DMS114 treated with DMSO at 0.1 percent for 48 hours (cell line): ENCODE measurements around the gene DDX5.
"Not testable (repeated sequence)": the region's sequence is repeated elsewhere in the genome, so short reads cannot be mapped to it uniquely, and the experiment has no call there.

Experiments
- DNase-seq: peaks from one replicate; lab custom pipeline; 2025; ENCODE audit not compliant: unreplicated experiment; lab: John Stamatoyannopoulos, UW

The DDX5 gene

GRCh38 chr17:64494121-64494520, 12.0 kb downstream of the DDX5 start:
- DNase-seq, result no peak

- no peak for DNase-seq
Measured at GRCh38 chr17:64492481-64493109, 13.5 kb downstream of the DDX5 start.

GRCh38 chr17:64491994-64492393, 14.1 kb downstream of the DDX5 start:
- no peak for DNase-seq

GRCh38 chr17:64491034-64491860, 14.8 kb downstream of the DDX5 start:
- no peak for DNase-seq

- DNase-seq, result no peak
Measured at GRCh38 chr17:64488301-64488700, 17.8 kb downstream of the DDX5 start.

GRCh38 chr17:64484380-64484779, 21.7 kb downstream of the DDX5 start:
- no peak for DNase-seq

- no peak for DNase-seq
Measured at GRCh38 chr17:64480951-64481350, 25.1 kb downstream of the DDX5 start.

GRCh38 chr17:64477849-64478248, 28.2 kb downstream of the DDX5 start:
- DNase-seq, result no peak

- DNase-seq, result no peak
Measured at GRCh38 chr17:64472564-64472963, 33.5 kb downstream of the DDX5 start.

GRCh38 chr17:64471440-64471839, 34.6 kb downstream of the DDX5 start:
- no peak for DNase-seq

GRCh38 chr17:64470625-64471024, 35.5 kb downstream of the DDX5 start:
- no peak for DNase-seq

GRCh38 chr17:64466834-64467233, 39.3 kb downstream of the DDX5 start:
- not testable (repeated sequence) for DNase-seq

- DNase-seq, result no peak
Measured at GRCh38 chr17:64466019-64466735, 39.9 kb downstream of the DDX5 start.

GRCh38 chr17:64461788-64462187, 44.3 kb downstream of the DDX5 start:
- no peak for DNase-seq

- DNase-seq, result no peak
Measured at GRCh38 chr17:64460955-64461354, 45.1 kb downstream of the DDX5 start.

- not testable (repeated sequence) for DNase-seq
Measured at GRCh38 chr17:64459818-64460217, 46.3 kb downstream of the DDX5 start.

- no peak for DNase-seq
Measured at GRCh38 chr17:64459284-64459747, 46.8 kb downstream of the DDX5 start.

- DNase-seq, result no peak
Measured at GRCh38 chr17:64458756-64459155, 47.3 kb downstream of the DDX5 start.

- no peak for DNase-seq
Measured at GRCh38 chr17:64457156-64457555, 48.9 kb downstream of the DDX5 start.

GRCh38 chr17:64455993-64456885, 49.9 kb downstream of the DDX5 start:
- DNase-seq, result no peak

- DNase-seq, result no peak
Measured at GRCh38 chr17:64449545-64449944, 56.5 kb downstream of the DDX5 start.
